ENCODE results near the gene CCDC90B. TPM values are rescaled to one million over a fixed set of nuclear protein-coding genes. Genes with fewer than 3 reads are reported as not detected.
"Not testable (repeated sequence)": the region's sequence is repeated elsewhere in the genome, so short reads cannot be mapped to it uniquely, and the experiment has no call there.

Gene CCDC90B
- total RNA-seq, 1 donor from 2014 or later = 42.4 TPM

DNA sequence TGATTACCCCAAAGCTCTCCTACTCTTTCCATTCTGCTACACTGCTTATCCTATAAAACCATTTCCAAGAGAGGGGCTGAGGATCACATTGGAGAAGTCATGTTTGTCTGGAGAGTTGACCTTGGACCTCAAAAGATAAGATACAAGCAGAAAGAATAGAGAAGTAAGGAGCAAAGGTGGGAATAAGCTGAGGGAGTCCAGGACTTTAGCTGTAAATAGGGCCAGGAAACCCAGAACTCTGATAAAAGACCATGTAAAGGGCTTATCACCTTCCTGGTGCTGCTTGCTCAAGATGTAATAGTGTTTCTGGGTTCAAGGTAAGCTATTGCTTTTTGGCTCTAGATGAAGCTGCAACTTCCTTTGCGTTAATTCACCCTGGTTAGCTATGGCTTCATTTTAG, 32.8 kb upstream of the CCDC90B start:
- Mint-ChIP-seq H3K27ac (ENCODE audit: unreplicated experiment) (no peak overlapping the region), H3K4me1 (ENCODE audit: unreplicated experiment) (no peaks in the 10 kb centered on the region), H3K27me3 (ENCODE audit: unreplicated experiment) (peaks cover 35% of the 10 kb centered on the region), H3K36me3 (ENCODE audit: unreplicated experiment) (no peaks in the 10 kb centered on the region), H3K4me3 (ENCODE audit: unreplicated experiment) (no peak overlapping the region), H3K9me3 (ENCODE audit: unreplicated experiment) (no peaks in the 10 kb centered on the region)
- TF ChIP-seq, protein P1, sequence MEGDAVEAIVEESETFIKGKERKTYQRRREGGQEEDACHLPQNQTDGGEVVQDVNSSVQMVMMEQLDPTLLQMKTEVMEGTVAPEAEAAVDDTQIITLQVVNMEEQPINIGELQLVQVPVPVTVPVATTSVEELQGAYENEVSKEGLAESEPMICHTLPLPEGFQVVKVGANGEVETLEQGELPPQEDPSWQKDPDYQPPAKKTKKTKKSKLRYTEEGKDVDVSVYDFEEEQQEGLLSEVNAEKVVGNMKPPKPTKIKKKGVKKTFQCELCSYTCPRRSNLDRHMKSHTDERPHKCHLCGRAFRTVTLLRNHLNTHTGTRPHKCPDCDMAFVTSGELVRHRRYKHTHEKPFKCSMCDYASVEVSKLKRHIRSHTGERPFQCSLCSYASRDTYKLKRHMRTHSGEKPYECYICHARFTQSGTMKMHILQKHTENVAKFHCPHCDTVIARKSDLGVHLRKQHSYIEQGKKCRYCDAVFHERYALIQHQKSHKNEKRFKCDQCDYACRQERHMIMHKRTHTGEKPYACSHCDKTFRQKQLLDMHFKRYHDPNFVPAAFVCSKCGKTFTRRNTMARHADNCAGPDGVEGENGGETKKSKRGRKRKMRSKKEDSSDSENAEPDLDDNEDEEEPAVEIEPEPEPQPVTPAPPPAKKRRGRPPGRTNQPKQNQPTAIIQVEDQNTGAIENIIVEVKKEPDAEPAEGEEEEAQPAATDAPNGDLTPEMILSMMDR (IDR thresholded peaks at IDR 0.05) = no peak
- DNase-seq (ENCODE audit: extremely low spot score, unreplicated experiment) = no peak

DNA sequence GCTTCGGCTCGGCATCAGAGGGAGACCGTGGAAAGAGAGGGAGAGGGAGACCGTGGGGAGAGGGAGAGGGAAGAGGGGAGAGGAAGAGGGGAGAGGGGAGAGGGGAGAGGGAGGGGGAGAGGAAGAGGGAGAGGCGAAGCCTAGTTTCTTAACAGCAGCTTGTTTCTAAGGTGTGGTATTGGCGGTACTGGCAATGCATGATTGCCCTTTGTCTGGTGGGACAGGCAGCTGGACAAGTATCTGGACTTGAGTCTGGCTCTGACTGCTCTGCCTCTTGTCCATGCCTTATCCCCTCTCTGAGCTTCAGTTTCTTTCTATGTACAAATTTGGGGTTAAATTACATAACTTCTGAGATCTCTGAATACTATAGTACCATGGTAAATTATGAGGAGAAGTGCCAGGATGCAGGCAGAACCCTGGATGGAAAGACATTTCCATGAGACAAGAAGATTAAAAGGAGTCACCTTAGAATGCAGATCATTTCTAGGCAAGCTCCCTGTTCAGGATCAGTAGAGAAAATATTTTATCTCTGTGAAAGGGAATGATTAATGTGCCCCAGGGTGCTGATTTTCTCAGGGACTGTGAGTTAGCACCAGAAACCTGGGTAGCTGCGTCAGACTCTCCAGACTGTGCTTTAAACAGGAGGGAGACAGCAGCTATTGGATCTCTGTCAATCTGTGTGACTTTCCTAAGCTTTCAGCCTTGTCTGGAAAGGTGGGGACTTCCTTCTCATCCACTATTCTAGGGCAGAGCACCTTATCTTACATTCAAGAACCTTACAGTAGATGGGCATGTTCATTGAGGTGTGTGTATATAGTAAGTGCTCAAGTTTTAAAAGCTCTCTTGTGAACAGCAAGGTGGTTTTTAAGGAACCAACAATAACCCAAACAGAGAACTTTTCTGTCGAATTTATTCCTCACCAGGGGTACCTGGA, 31.9 kb upstream of the CCDC90B start:
- Mint-ChIP-seq H3K27me3 (ENCODE audit: unreplicated experiment) (peaks cover 26% of the 10 kb centered on the region), H3K27ac (ENCODE audit: unreplicated experiment) (no peak overlapping the region), H3K4me3 (ENCODE audit: unreplicated experiment) (no peak overlapping the region), H3K36me3 (ENCODE audit: unreplicated experiment) (no peaks in the 10 kb centered on the region), H3K4me1 (ENCODE audit: unreplicated experiment) (no peaks in the 10 kb centered on the region), H3K9me3 (ENCODE audit: unreplicated experiment) (no peaks in the 10 kb centered on the region)
- TF ChIP-seq, protein P1 (IDR thresholded peaks at IDR 0.05) = no peak
- DNase-seq (ENCODE audit: extremely low spot score, unreplicated experiment) = no peak

DNA sequence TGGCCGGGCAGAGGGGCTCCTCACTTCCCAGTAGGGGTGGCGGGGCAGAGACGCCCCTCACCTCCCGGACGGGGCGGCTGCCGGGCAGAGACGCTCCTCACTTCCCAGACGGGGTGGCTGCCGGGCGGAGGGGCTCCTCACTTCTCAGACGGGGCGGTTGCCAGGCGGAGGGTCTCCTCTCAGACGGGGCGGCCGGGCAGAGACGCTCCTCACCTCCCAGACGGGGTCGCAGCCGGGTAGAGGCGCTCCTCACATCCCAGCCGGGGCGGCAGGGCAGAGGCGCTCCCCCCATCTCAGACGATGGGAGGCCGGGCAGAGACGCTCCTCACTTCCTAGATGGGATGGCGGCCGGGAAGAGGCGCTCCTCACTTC, 30.7 kb upstream of the CCDC90B start:
- H3K27me3 Mint-ChIP-seq (ENCODE audit: unreplicated experiment) = peaks cover 15% of the 10 kb centered on the region
- H3K36me3 Mint-ChIP-seq (ENCODE audit: unreplicated experiment); H3K27ac Mint-ChIP-seq (ENCODE audit: unreplicated experiment); DNase-seq (ENCODE audit: extremely low spot score, unreplicated experiment); H3K4me1 Mint-ChIP-seq (ENCODE audit: unreplicated experiment); H3K9me3 Mint-ChIP-seq (ENCODE audit: unreplicated experiment); H3K4me3 Mint-ChIP-seq (ENCODE audit: unreplicated experiment): not testable (repeated sequence)

DNA sequence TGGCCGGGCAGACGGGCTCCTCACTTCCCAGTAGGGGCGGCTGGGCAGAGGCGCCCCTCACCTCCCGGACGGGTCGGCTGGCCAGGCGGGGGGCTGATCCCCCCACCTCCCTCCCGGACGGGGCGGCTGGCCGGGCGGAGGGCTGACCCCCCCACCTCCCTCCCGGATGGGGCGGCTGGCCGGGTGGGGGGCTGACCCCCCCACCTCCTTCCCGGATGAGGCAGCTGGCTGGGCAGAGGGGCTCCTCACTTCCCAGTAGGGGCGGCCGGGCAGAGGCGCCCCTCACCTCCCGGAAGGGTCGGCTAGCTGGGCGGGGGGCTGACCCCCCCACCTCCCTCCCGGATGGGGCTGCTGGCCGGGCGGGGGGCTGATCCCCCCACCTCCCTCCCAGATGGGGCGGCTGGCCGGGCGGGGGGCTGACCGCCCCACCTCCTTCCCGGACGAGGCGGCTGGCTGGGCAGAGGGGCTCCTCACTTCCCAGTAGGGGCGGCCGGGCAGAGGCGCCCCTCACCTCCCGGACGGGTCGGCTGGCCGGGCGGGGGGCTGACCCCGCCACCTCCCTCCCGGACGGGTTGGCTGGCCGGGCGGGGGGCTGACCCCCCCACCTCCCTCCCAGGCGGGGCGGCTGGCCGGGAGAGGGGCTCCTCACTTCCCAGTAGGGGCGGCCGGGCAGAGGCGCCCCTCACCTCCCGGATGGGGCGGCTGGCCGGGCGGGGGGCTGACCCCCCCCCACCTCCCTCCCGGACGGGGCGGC, 30.2 kb upstream of the CCDC90B start:
- peak; percentile 87 for DNase-seq (ENCODE audit: extremely low spot score, unreplicated experiment)
- H3K27ac Mint-ChIP-seq (ENCODE audit: unreplicated experiment); H3K9me3 Mint-ChIP-seq (ENCODE audit: unreplicated experiment); H3K36me3 Mint-ChIP-seq (ENCODE audit: unreplicated experiment); H3K4me3 Mint-ChIP-seq (ENCODE audit: unreplicated experiment); H3K4me1 Mint-ChIP-seq (ENCODE audit: unreplicated experiment): not testable (repeated sequence)
- H3K27me3 Mint-ChIP-seq (ENCODE audit: unreplicated experiment) = peaks cover 16% of the 10 kb centered on the region

DNA sequence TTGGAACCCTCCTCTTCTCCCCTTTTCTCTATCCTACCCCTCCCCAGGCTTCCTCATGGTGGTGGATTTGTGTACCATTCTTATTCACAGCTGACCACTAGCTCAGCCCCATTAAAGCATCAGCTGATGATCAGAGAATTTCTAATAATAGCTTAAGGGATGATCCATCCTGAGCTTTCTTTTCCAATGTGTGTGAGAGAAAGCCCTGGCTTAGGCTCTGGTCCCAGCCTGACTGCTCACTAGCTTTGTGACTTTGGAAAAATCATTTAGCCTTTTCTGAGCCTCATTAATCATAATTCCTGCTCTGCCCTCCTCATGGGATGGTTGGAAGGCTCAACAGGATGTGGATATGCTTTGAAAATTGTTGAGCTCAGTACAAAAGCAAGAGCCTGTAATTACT, 26.3 kb upstream of the CCDC90B start:
- no peaks in the 10 kb centered on the region for H3K4me1 Mint-ChIP-seq (ENCODE audit: unreplicated experiment)
- peaks cover 11% of the 10 kb centered on the region for H3K27me3 Mint-ChIP-seq (ENCODE audit: unreplicated experiment)
- no peak for DNase-seq (ENCODE audit: extremely low spot score, unreplicated experiment)
- no peak overlapping the region for H3K4me3 Mint-ChIP-seq (ENCODE audit: unreplicated experiment)
- H3K9me3 Mint-ChIP-seq (ENCODE audit: unreplicated experiment) = no peaks in the 10 kb centered on the region
- no peak overlapping the region for H3K27ac Mint-ChIP-seq (ENCODE audit: unreplicated experiment)
- H3K36me3 Mint-ChIP-seq (ENCODE audit: unreplicated experiment) = no peaks in the 10 kb centered on the region
- TF ChIP-seq, protein P1 (IDR thresholded peaks at IDR 0.05) = no peak

DNA sequence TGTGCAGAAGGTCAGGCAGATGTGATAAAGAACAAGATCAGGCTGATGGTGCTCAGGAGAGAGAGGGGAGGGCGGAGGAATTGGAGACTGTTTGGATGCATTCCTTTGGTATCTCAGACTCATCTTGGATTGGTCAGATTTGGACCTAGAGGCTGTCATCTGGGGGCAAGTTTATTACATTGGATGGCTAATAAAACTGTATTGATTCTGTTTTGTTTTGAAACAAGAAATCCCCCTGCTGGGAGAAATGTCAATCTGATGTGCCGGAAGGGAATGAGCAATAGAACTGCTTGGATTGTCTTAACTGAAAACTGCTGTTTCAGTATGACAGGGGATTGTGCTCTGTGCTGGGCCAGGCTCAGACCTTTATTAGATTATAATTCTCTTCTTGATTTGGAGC, 25.5 kb upstream of the CCDC90B start:
- no peak for DNase-seq (ENCODE audit: extremely low spot score, unreplicated experiment)
- Mint-ChIP-seq H3K27me3 (ENCODE audit: unreplicated experiment) (peaks cover 11% of the 10 kb centered on the region), H3K4me1 (ENCODE audit: unreplicated experiment) (no peaks in the 10 kb centered on the region), H3K9me3 (ENCODE audit: unreplicated experiment) (no peaks in the 10 kb centered on the region), H3K36me3 (ENCODE audit: unreplicated experiment) (no peaks in the 10 kb centered on the region), H3K4me3 (ENCODE audit: unreplicated experiment) (no peak overlapping the region), H3K27ac (ENCODE audit: unreplicated experiment) (no peak overlapping the region)
- TF ChIP-seq, protein P1 (IDR thresholded peaks at IDR 0.05) = no peak
